Measurements from ENCODE around the gene LRRC8B. TPM values are rescaled to one million over a fixed set of nuclear protein-coding genes. Genes with fewer than 3 reads are reported as not detected.
A peak's percentile ranks its signal among the peaks of the same experiment; 100 is the strongest.
"Not testable (repeated sequence)": the region's sequence is repeated elsewhere in the genome, so short reads cannot be mapped to it uniquely, and the experiment has no call there.

The LRRC8B gene
- polyA plus RNA-seq, 3 donors: 10.5 to 10.6 (median 10.6) TPM

DNA sequence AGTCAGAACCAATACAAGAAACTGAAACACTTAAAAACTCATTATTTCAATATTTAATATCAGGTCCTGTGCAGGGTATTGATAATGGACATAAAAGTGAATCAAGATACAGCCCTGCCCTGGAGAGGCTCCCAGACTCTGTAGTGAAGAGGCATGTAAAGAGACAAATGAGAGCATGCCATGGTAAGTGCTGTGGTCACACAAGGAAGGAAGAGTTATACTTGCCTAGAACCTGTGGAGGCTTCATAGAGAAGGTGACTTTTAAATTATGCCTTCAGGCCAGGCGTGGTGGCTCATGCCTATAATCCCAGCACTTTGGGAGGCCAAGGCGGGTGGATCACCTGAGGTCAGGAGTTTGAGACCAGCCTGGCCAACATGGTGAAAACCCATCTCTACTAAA, 105.0 kb downstream of the LRRC8B start:
- not testable (repeated sequence) for DNase-seq (ENCODE audit: low read depth in 3 of 3, low spot score in 2 of 3)

DNA sequence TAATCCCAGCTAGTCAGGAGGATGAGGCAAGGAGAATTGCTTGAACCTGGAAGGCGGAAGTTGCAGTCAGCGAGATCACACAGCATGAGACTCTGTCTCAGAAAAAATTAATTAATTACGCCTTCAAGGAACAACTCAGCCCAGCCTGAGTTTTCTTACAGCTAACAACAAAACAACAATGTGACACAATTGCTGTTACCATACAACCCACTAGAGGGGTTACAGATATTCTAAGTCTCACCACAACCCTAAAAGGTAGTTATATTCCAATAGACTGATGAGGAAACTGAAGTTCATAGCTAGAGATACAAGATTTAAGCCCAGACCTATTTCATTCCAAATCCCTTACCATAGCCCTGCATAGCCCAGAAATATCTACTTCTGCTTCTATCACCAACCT, 105.4 kb downstream of the LRRC8B start:
- DNase-seq (ENCODE audit: low read depth in 3 of 3, low spot score in 2 of 3): no peak

DNA sequence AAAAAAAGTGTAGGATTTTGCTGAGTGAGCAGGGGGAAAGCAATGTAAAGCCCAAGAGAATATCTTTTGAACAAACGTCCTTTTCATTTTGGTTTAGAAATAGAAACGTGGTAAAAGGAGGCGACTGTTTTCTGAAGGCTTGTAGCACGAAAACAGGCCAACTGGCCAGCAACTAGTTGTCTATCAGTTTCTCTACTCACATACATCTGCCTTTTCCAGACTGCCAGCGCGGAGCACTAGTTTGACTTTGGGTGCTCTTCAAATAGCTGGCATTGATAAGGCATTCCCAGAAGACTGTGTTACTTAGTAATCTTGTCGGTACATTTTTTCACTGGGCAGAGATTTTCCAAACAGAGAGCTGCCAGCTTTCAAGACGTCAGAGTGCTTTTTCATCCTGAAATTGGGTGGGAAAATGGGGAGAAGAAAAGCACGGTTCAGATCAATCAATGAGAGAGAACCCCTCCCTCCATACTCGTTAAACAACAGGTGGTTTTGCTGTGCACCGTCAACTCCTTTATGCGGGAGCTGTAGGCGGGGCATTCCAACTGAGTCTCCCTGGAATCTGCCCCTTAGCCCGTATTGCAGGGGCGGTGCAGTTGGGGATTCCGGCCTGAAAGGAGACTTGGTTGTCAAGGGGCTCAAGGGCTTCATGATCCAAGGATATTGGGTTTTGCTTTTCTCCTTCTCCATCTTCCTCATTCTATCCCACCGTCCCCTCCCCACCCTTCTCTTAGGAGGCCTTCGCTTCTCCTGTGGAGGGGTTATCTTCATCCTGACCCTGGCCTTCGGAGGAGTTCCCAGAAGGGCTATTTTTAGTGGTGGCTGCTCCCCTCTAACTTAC, 107.4 kb downstream of the LRRC8B start:
- DNase-seq (ENCODE audit: low read depth in 3 of 3, low spot score in 2 of 3): peak; percentile 10 to 14 (median 13)

DNA sequence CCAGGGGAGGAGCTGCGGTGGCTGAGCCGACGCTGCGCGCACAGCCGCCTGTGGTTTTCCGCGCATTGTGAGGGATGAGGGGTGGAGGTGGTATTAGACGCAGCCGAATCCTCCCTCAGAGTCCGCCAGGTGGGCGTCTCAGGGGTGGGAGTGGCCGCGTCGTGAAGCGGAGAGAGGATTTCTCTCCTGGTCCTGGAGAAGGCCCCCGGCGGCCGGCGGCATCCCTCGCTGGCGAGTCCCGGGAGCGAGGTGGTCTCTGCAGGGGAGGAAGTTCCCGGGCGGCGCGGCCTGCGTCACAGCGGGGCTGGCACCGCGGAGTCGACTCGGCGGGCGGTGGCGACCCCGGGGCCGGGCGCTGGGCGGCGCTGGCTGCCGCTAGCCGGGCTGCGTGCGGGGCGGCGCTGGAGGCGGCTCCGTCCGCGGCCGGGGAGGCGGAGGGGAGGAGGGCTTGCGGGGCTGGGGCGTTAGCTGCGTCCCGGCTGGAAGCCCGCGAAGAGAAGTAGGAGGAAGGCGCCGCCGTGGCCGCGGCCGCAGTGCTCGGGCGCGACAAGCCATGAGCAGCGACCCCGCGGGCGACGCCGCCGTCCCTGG, 108.1 kb downstream of the LRRC8B start, which contains the start of gene LRRC8C:
LRRC8C (plus strand) TSS at position 464 of the 591 bp plus-strand sequence. CDS start 53,354 bp downstream, outside the sequence.
- DNase-seq (ENCODE audit: low read depth in 3 of 3, low spot score in 2 of 3): peak; percentile 29 to 63 (median 58)

DNA sequence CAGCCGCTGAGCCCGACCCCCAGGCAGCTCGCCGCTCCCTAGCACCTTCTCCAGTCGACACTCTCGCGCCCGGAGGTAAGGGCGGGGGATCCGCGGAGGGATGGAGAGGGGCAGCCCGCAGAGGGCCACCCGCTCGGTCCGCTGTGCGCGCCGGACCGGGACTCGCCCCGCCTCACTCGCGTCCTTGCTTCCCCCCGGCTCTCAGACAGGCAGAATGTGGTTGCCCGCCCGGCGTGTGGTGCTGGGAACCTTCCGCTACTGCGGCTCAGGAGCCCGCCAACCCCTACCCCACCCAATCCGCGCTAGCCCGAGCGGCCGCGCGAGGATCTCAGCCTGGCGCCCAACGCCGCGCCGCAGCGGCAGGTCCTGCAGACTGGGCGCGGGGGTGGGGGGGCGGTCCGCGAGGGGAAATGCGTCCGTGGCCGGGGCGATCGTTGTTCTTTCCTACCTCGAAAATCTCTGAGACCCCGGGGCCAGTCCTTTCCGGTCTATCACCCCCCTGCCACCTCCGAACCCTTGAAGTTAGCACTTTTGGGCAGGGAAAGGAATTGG, 108.7 kb downstream of the LRRC8B start:
- peak in 2 of 3 donors; percentile 6 to 36 for DNase-seq (ENCODE audit: low read depth in 3 of 3, low spot score in 2 of 3)

DNA sequence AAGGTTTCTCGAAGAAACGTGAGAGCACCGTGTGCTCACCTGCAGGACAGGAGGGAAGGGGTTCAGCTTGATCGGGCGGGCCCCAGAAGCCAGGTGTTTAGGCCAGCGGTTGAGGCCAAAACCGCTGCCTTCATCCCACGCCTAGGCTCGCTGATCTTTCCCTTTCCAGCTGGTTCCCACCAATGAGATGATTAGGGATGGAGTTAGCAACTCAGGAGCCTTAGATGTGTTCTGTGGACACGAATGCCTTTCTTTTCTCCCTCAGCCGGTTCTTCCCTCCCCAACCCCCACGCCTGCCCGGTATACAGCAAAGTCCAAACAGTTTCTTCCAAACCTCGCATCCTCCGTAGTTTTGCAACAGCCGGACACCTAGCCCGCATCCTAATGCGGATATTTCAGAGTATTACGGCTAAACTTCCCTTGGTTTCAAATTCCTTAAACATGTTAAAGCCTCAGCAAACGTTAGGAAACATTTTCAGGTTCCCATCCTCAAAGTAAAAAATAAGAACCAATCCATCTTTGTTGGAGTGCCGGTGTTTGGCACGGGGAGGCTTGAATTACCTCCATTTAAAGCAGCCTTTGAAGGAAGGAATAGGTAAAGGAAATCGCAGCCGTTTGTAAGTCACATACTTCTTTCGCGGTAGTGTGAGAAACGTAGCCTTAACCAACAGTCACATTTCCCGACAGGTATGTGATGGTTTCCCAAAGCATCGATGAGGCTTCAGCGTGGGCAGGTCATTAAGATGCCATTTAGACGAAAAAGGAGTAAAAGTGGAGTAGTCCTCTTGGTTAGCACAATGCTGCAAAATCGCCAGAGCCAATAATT, 109.4 kb downstream of the LRRC8B start:
- peak; percentile 25 to 27 (median 27) for DNase-seq (ENCODE audit: low read depth in 3 of 3, low spot score in 2 of 3)

DNA sequence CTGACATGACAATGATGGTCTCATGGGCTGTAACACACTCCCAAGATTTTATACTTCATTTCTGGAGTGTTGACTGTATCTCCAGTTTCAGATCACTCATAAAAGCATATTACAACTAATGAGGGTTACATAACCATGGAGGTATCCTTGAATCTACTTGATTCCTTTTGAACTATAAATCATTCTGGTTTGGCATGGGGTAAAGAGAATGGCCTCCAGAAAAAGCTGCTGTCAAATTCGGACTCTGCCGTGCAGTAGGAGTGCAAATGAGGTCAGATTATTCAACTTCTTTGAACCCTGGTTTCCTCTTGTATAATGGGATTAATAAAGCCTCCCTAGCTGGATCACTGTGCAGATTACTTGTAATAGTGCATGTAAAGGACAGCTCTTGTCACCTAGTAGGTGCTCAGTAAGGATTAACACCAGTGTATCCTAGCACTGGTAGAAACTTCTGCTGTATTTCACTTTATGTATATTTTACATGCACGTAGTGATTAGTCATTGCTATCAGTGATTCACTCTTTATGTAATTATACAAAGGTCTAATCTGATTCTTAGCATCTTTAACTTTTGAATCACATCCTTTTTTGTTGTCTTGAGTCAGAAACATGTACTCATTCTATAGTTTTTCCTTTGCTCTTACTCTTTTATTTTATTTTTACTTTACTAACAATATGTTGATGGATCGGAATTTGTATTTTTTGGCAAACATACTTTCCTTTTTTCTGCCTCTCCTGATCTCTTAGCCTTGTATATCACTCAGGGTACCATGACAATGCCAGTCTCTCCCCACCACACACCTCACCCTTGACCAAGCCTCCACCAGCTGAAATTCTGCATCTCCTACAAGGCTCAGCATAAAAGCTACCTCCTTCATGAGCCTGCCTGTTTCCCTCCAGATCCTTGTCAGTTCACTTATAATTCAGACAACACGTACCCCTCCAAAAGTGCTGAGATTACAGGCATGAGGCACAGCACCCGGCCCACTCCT, 111.5 kb downstream of the LRRC8B start:
- DNase-seq (ENCODE audit: low read depth in 3 of 3, low spot score in 2 of 3): no peak

DNA sequence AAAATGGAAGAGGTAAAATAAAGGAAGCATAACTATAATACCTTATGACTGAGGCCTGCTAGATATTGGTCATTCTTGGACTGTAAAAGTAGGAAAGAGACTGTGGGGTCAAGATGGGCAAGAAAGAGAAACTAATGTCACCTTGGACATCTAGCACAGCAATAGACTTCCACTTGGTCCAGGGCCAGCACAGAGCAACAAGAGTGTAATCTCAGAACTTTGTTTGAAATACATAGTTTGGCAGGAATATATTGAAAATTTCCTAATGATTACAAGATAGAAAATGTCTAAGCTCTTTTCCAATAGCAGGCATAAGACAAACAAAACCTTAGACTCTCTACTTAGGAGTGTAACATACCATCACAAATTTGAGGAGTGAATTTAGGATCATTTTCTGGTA, 112.9 kb downstream of the LRRC8B start:
- no peak for DNase-seq (ENCODE audit: low read depth in 3 of 3, low spot score in 2 of 3)

DNA sequence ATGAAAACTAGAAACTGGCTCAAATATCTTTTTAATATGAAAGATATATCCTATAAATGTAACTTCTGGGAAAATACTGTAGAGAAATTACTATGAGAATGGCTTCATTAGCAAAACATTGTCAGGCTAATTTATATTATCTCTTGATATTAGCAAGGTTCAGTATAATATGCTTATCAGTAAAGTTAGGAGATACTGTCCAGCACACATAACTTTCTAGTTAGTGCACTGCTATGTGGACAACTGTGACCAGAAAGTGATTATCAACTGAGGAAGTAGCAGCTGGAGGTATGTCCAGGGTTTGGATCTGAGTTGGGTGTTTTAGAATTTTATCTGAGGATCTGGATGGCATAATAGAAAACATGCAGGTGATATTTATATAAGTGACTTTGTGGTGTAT, 115.8 kb downstream of the LRRC8B start:
- DNase-seq (ENCODE audit: low read depth in 3 of 3, low spot score in 2 of 3): no peak

DNA sequence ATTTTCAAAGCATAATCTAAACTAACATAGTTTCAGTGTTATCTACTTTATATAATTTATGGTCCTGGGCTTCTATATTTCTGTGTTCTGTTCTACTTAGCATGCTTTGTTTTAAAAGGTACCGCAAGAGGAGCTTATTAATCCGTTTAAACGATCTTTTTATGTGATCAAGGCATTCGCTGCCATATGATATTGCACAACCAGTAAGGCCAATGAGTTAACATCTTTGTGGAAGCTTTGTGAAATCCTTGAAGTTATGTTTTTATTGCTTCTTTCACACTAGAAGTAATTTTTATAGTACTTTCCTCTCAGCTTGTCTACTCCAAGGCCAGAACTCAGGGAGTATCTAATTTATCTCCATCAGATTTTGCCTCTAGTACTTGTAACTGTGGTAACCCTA, 117.2 kb downstream of the LRRC8B start:
- DNase-seq (ENCODE audit: low read depth in 3 of 3, low spot score in 2 of 3): no peak

DNA sequence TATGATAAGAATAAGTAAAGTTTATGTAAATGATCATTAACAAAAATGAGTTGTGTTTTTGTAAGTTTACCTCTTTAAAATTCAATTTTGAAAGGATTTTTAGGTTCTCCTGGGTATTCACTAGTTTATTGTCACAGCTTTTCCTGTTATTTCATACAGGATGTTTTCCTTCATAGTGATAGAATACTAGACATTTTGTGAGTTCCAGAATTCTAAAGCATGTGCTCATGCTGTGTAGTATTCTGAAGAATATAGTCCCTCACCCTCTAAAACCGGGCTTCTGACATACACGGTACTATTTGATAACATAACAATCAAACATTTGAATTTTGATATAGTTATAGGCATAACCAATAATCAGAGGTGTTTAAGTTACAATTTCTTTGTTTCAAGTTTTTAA, 118.9 kb downstream of the LRRC8B start:
- DNase-seq (ENCODE audit: low read depth in 3 of 3, low spot score in 2 of 3): no peak

DNA sequence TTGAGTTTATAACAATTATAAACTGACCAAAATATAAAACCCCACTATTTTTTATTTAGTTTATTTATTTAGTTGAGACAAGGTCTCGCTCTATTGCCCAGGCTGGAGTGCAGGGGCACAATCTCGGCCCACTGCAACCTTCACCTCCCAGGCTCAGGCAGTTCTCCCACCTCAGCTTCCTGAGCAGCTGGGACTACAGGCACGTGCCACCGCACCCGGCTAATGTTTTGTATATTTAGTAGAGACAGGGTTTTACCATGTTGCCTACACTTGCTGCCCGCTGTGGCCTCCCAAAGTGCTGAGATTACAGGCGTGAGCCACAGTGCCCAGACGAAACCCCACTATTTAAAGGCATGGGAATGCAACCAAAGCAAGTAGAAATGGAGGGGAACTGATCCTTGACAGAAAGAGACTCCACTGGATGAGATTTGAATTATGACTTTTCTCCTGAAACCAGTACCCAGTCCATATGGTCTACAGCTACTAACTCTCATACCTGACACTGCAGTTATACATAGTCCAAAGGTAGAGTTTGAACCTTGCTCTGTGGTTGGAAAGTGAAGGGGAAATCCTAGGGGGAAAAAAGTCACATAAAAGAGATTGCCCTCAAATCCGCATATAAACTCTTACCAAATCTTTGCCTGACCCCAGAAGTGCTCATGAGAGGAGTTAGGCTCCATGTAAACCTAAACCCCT, 119.6 kb downstream of the LRRC8B start:
- no peak for DNase-seq (ENCODE audit: low read depth in 3 of 3, low spot score in 2 of 3)

DNA sequence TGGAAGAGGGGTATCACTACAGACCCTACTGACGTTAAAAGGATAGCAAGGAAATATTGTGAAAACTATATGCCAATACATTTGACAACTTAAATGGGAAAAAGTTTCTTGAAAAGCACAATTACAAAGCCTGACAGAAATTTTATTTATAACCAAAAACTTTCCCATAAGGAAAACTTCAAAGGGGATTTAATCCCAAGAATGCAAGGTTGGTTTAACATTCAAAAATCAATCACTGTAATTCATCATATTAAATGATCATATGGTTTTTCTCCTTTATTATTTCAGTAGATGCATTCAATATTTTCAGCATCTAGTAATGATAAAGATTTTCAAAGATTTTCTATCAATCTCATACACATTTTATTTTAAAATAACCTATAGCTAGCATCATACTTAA, 121.6 kb downstream of the LRRC8B start:
- DNase-seq (ENCODE audit: low read depth in 3 of 3, low spot score in 2 of 3): no peak

Other genes with a start within 250 kb of the LRRC8B start
- not detected for gene GBP6, start 160.8 kb upstream of the LRRC8B start, polyA plus RNA-seq (ENCODE audit: insufficient read length in 3 of 3)
- 1 to 10 TPM; 7.1 to 8.4 (median 8.0) TPM for gene LRRC8C, start 108.3 kb downstream of the LRRC8B start, polyA plus RNA-seq (ENCODE audit: insufficient read length in 3 of 3)